ENCODE data around the gene PPP1R12C.
A peak's percentile ranks its signal among the peaks of the same experiment; 100 is the strongest.

- TF ChIP-seq CTCF (conservative IDR thresholded peaks at IDR 0.05; ENCODE audit: low read length) (peak; percentile 40), EZH2phosphoT487 (IDR thresholded peaks at IDR 0.05; ENCODE audit: borderline replicate concordance) (no peak)
Measured at GRCh38 chr19:55099557-55100506, 17.6 kb downstream of the PPP1R12C start.

Measured in Loucy (cell line).